Measurements from ENCODE around the gene SPANXN5. TPM values are rescaled to one million over a fixed set of nuclear protein-coding genes. Genes with fewer than 3 reads are reported as not detected.
"Not testable (repeated sequence)": the region's sequence is repeated elsewhere in the genome, so short reads cannot be mapped to it uniquely, and the experiment has no call there.

The SPANXN5 gene, protein sequence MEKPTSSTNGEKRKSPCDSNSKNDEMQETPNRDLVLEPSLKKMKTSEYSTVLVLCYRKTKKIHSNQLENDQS
- total RNA-seq, result not detected

GRCh38 chrX:52797327-52797726, at the start of gene SPANXN5:
Gene SPANXN5, minus strand, starts transcription at chrX:52797427. Its CDS starts 79 bp downstream, at chrX:52797348.
- WGBS, result 75% methylated on average over 2 of the region's 2 CpGs
- H3K4me3 ChIP-seq; H3K27me3 ChIP-seq; H3K36me3 ChIP-seq; DNase-seq (ENCODE audit: extremely low spot score); H3K4me1 ChIP-seq; H3K27ac ChIP-seq (replicated peaks in 1 of 4); H3K9me3 ChIP-seq; intact Hi-C loops (cut with DNase I): not testable (repeated sequence)

GRCh38 chrX:52843619-52844018, 46.4 kb upstream of the SPANXN5 start:
- H3K4me1 ChIP-seq; H3K27me3 ChIP-seq; H3K9me3 ChIP-seq; DNase-seq (ENCODE audit: extremely low spot score); H3K27ac ChIP-seq (replicated peaks in 1 of 4); H3K4me3 ChIP-seq; H3K36me3 ChIP-seq; intact Hi-C loops (cut with DNase I): not testable (repeated sequence)
- WGBS, result 65% methylated on average over 3 of the region's 3 CpGs

- H3K4me3 ChIP-seq, result no peak overlapping the region
- no peak overlapping the region for H3K27ac ChIP-seq (replicated peaks in 1 of 4)
- no peaks in the 10 kb centered on the region for H3K36me3 ChIP-seq
- H3K4me1 ChIP-seq, result no peaks in the 10 kb centered on the region
- no peaks in the 10 kb centered on the region for H3K9me3 ChIP-seq
- WGBS, result 59% methylated on average over 2 of the region's 2 CpGs
- TF ChIP-seq, protein P1, sequence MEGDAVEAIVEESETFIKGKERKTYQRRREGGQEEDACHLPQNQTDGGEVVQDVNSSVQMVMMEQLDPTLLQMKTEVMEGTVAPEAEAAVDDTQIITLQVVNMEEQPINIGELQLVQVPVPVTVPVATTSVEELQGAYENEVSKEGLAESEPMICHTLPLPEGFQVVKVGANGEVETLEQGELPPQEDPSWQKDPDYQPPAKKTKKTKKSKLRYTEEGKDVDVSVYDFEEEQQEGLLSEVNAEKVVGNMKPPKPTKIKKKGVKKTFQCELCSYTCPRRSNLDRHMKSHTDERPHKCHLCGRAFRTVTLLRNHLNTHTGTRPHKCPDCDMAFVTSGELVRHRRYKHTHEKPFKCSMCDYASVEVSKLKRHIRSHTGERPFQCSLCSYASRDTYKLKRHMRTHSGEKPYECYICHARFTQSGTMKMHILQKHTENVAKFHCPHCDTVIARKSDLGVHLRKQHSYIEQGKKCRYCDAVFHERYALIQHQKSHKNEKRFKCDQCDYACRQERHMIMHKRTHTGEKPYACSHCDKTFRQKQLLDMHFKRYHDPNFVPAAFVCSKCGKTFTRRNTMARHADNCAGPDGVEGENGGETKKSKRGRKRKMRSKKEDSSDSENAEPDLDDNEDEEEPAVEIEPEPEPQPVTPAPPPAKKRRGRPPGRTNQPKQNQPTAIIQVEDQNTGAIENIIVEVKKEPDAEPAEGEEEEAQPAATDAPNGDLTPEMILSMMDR (IDR thresholded peaks at IDR 0.05), result no peak
- TF ChIP-seq EP300 (IDR thresholded peaks at IDR 0.05) (no peak), POLR2AphosphoS5 (IDR thresholded peaks at IDR 0.05) (no peak), POLR2A (IDR thresholded peaks at IDR 0.05; ENCODE audit: low read depth) (no peak)
- no peaks in the 10 kb centered on the region for H3K27me3 ChIP-seq
- intact Hi-C loops (cut with DNase I), result no loop called here
- DNase-seq (ENCODE audit: extremely low spot score), result no peak
Observed at GRCh38 chrX:52839137-52839536, 41.9 kb upstream of the SPANXN5 start.

- WGBS, result 64% methylated on average over 3 of the region's 3 CpGs
- H3K9me3 ChIP-seq, result no peaks in the 10 kb centered on the region
Observed at GRCh38 chrX:52830551-52830950, 33.3 kb upstream of the SPANXN5 start.

GRCh38 chrX:52824608-52825007, 27.4 kb upstream of the SPANXN5 start:
- 65% methylated on average over 2 of the region's 2 CpGs for WGBS
- H3K27ac ChIP-seq (replicated peaks in 1 of 4), result no peak overlapping the region
- TF ChIP-seq EP300 (IDR thresholded peaks at IDR 0.05) (no peak), POLR2A (IDR thresholded peaks at IDR 0.05; ENCODE audit: low read depth) (no peak), POLR2AphosphoS5 (IDR thresholded peaks at IDR 0.05) (no peak)
- DNase-seq (ENCODE audit: extremely low spot score), result no peak
- H3K4me3 ChIP-seq, result no peak overlapping the region
- H3K9me3 ChIP-seq, result no peaks in the 10 kb centered on the region
- H3K4me1 ChIP-seq, result no peaks in the 10 kb centered on the region
- H3K36me3 ChIP-seq, result no peaks in the 10 kb centered on the region
- H3K27me3 ChIP-seq, result no peaks in the 10 kb centered on the region
- intact Hi-C loops (cut with DNase I), result no loop called here

More at GRCh38 chrX:52830551-52830950, 33.3 kb upstream of the SPANXN5 start:
- DNase-seq (ENCODE audit: extremely low spot score), result no peak
- H3K27me3 ChIP-seq, result no peaks in the 10 kb centered on the region
- no peaks in the 10 kb centered on the region for H3K36me3 ChIP-seq
- no peaks in the 10 kb centered on the region for H3K4me1 ChIP-seq
- intact Hi-C loops (cut with DNase I), result no loop called here
- no peak for TF ChIP-seq POLR2AphosphoS5 (IDR thresholded peaks at IDR 0.05)
- TF ChIP-seq, protein P1 (IDR thresholded peaks at IDR 0.05), result no peak
- no peak for TF ChIP-seq POLR2A (IDR thresholded peaks at IDR 0.05; ENCODE audit: low read depth)
- no peak for TF ChIP-seq EP300 (IDR thresholded peaks at IDR 0.05)
- H3K4me3 ChIP-seq, result no peak overlapping the region
- no peak overlapping the region for H3K27ac ChIP-seq (replicated peaks in 1 of 4)

GRCh38 chrX:52821079-52821760, 24.0 kb upstream of the SPANXN5 start:
- Histone ChIP-seq H3K36me3 (no peaks in the 10 kb centered on the region), H3K4me1 (no peaks in the 10 kb centered on the region), H3K27ac (replicated peaks in 1 of 4) (no peak overlapping the region), H3K4me3 (no peak overlapping the region), H3K9me3 (no peaks in the 10 kb centered on the region), H3K27me3 (no peaks in the 10 kb centered on the region)
- WGBS, result 77% methylated on average over 11 of the region's 11 CpGs
- DNase-seq (ENCODE audit: extremely low spot score), result no peak
- intact Hi-C loops (cut with DNase I), result no loop called here
- TF ChIP-seq, protein P1 (IDR thresholded peaks at IDR 0.05), result no peak
- no peak for TF ChIP-seq POLR2A (IDR thresholded peaks at IDR 0.05; ENCODE audit: low read depth)
- no peak for TF ChIP-seq POLR2AphosphoS5 (IDR thresholded peaks at IDR 0.05)
- no peak for TF ChIP-seq EP300 (IDR thresholded peaks at IDR 0.05)
